Measurements from ENCODE around the gene NEK6.

NEK6 gene

DNA sequence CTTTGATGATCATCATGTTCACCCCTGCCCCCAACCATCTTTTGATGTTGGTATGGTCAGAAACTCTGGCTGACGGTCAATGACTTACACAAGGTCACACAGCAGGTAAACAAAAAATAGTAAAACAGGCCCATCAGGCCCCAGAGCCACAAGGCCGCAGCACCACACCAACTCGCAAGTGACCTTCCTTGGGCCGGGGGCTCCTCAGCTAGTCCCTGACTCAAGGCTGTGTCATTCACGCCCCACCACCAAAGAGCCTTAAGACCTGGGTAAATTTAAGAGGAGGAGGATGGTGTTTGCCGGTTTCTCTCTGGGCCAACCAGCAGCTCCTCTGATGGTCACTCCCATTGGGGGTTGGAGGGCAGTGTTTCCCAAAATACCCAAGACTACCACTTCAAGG, 101.7 kb downstream of the NEK6 start:
- no peak for DNase-seq

DNA sequence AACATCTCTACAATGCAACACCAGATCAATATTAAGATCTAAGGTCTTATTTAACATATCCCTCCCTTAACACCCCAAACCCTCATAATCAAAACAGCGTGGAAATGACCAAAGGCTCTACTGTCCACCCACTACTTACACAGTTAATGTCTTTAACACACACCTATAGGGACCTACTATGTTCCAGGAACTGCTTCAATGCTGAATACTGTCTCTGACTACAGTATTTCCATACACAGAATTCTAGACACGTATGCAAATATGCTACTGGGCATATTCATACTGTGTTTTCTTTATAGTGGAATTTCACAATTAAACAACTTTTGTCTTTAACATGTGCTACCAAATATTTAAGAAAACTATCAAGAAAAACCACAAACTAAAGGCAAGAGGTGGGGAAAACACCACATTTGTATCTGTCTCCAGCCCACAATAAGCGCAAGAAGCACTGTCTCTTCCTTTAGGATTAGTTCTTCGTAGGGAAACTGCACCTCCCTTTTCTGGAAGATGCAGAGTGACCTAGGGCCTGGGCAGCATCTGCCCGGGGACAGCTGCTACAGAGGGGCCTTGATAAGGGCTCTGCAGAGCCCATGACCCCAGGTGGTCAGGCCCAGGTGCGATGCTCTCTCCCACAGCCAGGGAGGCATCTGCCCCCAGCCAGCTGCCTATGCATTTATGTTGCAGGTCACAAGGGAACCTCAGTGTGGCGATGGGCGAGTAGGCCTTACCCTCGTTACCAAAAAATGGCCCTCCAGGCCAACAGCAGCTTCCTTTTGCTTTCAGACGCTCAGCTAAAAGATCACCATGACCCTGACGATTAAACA, 102.3 kb downstream of the NEK6 start:
- no peak for DNase-seq

DNA sequence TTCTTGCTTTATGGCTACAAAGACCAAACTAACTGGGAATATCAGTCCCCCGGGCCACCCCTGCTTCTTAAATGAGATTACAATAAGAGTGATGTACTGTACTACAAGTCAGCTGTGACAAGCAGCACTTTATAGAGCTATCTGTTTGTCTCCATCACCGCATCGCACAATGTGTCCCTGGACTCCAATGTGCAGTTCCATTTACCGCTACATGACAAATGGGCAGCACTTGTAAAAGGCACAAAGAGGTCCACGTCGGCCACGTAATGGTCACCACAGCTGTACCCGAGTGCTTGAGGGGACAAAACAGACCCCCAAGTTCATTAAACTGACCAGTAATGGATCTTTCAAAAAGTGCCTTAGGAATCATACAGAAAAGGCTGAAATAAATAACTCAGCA, 103.4 kb downstream of the NEK6 start:
- no peak for DNase-seq

DNA sequence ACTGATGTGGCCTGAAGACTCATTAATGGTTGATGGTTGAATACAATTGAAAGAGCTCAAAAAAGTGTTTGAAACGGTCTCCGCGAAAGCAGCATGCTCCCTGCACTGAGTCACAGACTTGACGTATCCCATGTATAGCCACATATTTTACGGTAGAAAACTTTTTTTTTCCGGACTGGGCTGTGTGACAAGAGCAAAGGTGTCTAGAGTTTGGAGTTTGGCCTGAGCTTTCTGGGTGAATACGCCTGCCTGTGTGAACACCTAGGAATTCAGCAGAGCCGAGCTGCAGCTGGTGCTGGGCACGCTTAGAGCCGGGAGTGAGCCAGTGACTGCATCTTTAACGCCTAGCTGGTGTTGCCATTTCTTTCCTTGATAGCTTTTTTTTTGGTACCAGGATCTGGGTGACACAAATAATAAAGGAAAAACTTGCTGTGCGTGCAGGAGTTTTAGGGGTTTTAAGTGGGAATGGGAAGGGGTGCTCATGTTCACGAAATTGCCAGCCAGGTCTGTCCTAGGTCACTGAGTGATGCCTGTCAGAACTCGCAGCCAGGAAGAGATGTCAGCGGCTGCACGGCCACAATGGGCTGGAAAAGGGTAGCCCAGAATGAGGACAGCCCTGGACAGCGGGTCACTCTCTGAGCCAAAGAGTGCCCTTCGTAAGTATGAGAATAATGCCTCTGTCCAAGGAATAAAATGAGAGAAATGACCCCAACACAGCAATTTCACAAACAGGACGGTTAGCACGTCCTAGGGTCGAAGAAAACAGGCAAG, 105.8 kb downstream of the NEK6 start:
- DNase-seq, result no peak

DNA sequence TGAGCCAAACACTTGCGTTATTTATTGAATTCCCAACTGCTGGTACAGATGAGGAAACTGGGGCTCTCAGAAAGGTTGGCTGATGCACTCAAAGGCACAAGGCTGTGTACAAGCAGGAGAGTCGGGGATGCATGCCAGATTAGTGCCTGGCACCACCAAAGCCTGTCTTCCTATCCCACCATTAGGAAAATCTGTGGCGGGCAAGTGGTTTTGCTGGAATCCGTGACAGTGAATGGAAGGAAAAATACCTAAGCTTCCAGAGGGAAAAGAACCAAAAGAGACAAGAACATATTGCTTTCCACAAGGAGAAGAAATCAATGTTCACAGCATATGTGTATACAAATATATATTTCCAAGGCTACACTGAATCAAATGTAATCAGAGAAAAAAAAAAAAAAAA, 106.4 kb downstream of the NEK6 start:
- DNase-seq, result no peak

DNA sequence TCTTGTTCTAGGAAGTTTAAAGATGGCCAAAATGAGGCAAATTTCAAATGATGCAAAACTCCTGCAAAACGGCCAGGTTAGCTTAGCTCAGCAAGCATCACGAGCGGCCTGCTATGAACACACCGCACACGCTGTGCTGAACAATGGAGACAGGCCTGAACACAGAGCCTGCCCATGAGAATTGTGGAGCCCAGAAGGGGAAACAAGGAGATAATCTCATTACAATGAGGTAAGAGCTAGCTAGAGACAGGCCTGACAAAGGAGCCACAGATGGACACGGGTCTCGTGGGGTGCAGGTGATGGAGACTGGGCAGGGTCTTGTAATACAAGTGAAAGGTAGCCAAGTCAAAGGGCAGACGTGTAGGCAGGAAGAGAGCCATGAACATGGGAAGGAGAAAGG, 107.3 kb downstream of the NEK6 start:
- no peak for DNase-seq

DNA sequence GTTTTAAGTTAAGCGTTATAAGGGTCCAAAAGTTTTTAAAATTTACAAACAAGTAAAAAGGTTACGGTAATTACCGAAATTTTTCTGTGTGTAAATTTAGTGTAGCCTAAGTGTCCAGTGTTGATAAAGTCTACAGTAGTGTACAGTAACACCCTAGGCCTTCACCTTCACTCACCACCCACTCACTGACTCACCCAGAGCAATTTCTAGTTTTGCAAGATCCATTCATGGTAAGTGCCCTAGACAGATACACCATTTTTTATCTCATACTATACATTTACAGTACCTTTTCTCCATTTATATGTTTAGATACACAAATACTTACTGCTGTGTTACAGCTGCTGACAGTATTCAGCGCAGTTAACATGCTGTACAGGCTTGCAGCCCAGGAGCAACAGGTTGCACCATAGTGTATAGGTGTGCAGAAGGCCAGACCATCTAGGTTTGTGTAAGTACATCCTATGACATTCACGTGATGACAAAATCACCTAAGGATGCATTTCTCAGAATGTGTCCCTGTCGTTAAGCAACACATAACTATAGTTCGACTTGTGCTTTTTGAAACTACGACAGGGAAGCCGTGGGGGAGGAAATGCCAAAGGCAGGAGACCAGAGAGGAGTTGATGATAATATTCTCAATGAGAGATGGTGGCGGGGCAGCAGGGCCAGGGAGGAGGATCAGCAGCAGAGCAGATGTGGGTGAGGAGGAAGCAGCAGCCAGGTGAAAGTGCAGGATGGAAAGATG, 108.9 kb downstream of the NEK6 start:
- no peak for DNase-seq

DNA sequence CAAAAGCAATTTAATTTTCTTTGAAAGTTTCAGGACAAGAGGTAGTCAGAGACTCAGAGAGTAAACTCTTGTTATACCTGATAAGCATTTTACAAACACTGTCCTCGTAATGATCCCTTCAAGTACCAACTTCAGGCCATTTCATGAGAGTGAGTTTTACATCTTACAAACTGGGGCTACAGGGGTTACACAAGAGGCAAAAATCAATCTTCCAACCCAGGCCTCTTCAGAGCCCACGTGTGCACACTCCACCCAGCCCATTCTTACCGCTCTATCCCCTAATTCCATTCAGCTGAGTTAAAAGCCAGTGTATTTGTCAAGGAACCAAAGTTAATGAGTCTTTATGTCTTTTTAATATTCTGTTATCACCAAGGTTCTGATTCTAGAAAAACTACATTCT, 110.9 kb downstream of the NEK6 start:
- no peak for DNase-seq

DNA sequence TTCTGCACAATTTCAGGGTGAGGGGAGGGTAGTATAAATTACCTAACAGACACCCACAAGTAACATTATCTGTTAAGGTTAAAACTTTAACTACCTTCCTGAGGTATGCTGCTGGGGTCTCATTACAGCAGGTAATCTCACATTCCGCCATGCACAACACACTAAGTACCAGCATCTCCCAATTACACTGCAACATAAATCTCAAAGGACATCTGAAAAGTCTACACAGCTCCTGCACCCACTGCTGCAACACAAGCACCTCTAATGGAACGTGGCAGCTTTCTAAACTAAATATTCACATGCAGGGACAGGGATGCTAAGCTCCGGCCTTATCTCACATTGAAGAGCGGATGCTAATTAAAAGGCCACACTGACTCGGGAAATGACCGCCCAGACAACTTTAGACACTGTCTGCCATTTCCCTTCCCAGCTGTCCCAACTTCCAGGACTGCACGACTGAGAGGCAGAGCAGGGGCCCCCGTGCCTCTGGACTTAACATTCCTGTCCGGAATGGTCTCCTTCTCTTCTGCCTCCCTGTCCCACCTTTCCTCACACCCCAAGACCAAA, 111.6 kb downstream of the NEK6 start:
- DNase-seq, result no peak

DNA sequence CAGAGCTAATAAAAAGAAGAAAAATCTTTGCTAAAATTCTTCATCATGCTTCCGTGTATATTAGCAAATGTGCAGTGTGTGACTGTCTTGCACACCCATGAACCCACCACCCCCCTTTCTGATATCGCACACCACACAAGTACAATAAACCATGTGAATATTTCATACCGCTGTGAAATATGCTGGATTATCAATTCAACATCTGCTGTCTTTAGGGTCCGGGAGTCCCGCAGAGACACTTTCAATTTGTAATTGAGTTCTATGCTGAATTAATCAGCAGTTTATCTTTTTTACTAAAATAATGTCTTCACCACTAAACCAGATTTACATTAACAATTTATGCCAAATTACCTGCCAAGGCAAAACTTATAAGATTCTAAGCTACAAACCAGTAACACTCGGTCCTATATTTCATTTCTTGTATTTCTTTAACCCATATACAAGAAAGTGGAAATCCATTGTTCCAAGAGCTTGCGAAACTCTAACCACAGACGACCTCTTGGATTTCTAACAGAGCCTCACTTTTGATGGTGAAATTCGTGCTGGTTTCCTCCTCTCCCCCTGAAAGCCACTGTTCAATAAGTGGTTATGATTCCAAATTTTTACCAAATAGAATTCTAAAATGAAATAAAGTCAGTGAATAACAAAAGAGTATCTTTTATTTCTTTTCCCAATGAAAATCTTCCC, 113.3 kb downstream of the NEK6 start:
- DNase-seq, result no peak

DNA sequence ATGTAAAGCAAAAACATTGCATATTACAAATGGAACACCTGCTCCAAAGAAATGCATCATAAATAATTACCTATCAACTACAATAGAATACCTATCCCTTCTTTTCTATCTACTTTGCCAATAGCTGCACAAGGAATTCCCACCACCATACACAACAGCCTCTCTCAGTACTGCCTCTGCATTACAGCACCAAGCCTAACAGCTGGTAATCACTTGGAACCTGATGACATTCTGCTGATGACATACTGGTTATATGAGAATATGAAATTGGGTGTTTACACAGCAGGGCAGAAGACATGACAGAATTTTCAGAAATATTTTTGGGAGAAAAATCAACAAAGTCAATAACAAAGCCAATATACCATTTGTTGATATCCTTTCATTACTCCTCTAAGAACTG, 114.3 kb downstream of the NEK6 start:
- DNase-seq, result no peak

DNA sequence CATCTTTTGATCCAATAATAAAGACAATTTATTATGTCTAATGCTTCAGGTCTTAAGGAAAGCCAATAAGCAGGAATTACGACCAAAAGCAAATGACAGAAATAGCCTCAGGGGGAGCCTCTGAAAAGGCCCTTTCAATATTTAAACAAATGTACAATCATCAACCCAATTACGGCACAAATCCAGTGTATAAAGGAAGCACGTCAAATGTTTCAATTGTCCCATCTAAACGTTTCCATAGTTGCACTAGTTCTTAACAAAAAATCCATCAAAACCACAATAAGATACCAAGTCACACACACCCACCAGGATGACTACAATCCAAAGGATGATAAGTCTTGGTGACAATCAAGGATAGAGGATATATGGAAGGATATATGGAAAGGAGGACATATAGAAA, 115.6 kb downstream of the NEK6 start:
- no peak for DNase-seq

DNA sequence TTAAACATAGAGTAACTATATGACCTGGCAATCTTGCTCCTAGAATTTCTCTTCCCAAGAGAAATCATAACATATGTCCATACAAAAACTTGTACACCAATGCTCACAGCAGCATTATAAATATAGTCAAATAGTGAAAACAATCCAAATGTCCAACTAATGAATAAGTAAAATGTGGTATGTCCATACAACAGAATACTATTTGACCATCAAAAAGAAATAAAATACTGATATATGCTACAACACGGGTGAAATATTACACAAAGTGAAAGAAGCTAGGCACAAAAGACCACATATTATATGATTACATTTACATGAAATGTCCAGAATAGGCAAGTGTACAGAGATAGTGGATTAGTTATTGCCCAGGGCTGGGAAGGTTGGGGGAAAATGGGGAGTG, 116.1 kb downstream of the NEK6 start:
- no peak for DNase-seq

DNA sequence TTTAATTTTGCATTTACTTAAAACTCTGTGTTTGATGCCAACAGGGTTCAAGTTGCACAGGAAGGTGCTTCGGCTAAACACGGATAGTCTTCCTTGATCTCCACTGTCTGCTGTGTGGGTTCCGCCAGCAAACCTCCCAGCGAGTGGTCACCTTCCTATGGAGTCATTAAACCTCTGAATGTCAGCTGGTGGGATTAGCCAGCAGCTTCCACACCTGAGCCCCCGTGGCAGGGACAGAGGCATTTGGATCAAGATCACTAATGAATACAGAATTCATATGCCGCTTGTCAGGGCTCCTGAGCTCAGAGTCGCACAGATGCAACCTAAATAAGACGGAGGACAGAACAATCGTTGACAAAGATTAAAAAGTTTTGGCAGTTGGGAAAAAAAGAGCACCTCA, 118.0 kb downstream of the NEK6 start:
- DNase-seq, result no peak

DNA sequence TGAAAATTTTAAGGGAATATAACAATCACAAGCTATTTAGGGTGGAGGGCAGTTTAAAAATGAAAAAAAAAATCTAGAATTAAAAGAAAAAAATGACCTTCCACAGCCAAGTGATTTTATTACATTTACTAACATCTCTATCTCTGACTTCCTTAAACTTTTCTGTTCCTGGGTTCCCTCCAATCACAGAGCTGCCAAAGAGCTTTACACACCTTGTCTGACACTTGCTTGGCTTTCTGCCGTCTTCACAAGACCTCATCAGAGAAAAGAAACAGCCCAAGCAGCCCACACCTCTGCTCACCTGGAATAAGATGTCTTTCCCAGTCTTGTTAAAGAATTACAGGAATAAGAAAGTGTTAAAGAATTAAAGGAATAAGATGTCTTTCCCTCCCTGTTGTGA, 118.6 kb downstream of the NEK6 start:
- DNase-seq, result no peak

DNA sequence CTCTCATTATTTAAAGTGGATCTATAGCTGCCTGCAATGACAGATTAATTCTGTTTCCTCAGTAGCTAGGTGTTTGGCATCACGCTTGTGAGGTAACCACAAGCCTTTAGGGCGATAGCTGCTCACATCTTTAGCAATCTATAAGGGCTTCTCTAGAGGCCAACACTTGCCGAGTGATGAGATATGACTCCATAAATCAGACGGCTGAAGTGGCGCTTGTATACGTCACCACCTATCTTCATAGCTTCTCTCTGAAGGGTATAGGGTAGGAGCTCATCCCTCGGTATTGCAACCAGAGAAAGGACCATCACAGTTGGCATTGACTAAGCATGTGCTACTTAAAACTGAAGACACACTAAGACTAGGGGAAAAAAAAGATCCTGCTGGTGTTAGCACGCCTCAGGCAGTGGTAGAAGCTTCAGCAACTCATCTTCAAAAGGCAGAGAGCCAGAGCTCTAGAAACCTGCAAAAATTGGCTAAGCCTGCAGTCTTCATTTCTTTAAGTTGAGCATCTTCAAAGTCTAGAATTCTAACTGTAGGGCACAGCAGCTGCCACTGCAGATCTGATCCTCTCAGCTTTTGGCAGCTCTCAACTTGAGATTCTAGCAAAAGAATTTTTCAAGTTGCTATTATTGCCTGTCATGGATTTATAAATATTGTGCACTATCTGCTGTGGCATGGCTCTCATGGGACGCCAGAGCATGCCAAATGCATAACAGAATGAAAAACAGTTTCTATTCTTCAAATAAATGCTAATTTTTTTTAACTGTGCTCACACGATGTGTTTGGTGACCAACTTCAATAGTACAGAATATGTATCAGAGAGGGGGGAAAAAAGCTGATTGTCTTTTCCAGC, 120.0 kb downstream of the NEK6 start:
- no peak for DNase-seq

DNA sequence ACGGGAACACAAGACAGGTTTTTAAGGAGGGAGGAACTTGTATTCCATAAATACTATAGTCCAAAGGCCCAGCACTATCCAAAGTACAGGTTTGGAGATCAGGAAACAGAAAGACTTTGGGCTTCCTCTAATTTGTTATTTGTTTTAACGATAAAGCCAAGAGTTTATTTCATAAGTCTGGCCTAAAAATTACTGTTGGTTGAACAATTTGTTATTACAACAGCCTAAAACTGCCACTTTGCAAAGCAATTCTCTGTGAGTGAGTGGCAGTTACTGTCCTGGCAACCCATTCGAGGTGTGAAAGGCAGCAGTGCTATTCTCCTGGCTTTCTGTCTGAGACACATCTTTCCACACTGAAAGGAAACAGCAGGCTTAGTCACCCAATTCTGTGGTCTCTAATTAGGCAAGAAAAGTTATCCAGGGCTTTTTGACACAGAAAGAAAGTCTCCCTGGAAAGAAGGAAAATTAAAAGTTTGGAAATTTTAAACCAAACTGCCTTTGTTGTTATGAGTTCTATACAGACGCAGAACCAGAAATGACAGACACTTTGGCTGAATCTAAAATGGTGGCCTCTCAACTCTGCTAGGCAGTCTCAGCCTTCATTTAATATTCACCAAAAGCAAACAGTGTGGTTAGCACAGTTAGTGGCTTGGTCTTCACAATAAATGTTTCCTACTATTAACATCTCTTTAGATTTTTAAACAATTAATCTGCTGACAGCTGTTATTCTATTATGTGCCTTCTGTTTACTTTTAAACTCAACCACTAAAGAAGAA, 123.6 kb downstream of the NEK6 start:
- DNase-seq, result no peak

DNA sequence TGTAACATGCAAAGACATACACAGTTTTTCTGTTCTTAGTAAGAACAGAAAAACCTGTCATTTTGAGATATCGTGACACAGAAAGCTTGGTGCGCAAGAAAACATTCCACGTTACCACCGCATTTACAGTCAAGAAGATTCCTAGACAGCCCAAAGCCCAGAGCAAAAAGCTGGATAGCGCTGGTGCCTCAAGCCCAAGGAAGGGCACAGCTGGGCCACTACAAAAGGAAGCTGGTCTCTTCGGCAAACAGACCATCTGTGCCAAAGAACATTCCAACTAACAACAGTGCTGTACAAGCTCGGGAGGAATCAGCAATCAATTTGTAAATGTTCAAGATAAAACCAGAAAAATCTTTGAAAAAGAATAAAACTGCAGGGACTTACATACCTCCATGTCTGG, 126.5 kb downstream of the NEK6 start:
- no peak for DNase-seq

DNA sequence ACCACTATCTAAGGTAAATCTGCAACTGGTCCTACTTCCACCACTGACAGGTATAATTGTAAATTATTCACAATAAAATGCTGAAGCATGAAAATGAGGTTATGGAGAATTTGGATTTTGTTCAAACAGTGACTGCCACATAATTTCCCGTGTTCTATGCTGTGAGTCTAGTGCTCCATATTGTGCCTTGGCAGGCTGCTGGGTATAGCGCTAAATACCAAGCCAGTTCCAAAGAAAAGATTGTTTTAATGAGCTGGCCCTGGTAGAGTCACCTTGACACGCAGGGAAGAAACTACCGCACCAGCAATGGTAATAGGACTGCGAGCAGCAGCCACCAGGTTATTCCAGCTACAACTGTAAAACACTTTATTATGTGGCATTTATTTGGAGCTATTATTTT, 127.1 kb downstream of the NEK6 start:
- DNase-seq, result no peak

DNA sequence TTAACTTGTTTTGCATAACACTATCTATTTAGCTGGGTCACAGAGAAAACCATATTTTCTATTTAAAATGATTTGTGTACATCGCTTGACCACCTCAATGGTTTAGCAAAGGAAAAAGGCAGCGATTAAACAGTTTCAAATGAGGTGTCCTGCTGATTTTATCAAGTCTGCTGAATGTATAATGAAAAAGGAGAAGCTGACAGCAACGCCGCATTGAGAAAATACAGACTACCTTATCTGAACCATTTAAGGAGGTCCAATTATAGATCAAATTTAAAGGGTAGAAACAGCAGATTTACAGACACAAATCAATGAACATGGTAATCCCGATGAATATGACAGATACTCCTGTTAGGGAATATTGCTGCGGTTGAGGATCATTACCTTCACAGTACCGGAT, 127.9 kb downstream of the NEK6 start:
- DNase-seq, result no peak

DNA sequence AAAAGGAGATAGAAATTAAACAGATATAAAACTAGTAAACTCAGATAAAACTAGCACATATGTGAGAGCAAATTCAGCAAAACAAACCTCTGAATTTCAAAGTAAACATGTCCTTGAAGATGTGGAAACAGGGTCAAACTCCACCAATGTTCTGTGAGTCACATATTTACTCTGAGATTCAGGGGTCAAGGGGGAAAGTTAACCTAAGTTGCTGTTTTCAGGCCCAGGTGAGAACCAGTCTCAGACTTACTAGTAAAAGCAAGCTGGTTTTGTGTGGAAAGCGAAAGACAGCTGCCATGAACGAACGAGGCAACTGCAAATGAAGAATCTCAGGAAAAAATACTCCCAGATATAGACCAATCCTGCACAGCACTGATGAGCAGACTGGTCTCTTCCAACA, 128.5 kb downstream of the NEK6 start:
- no peak for DNase-seq
